ENCODE results near the gene GUCY1A1. TPM values are rescaled to one million over a fixed set of nuclear protein-coding genes. Genes with fewer than 3 reads are reported as not detected.

Gene GUCY1A1
- total and polyA plus RNA-seq, 2 of the 4 experiments (the other 2 are of a cell fraction): 0.19 to 0.54 TPM

- no peaks in the 10 kb centered on the region for H3K9me1 ChIP-seq (ENCODE audit: insufficient read depth, low read length)
- POLR2A ChIA-PET (ENCODE audit: unreplicated experiment): no interaction called here
- CTCF ChIA-PET: interaction anchor here (0.7 to 1.3 kb wide), 2 partner anchors 14 to 324 kb away, joined by 3 read pairs; partner anchors contain the start of gene GUCY1B1
- peaks cover 3% of the 10 kb centered on the region for H3K4me1 ChIP-seq (ENCODE audit: control insufficient read depth, insufficient read depth, low read length)
- intact Hi-C loops (cut with micrococcal nuclease): no loop called here
- H3K9me3 ChIP-seq (ENCODE audit: control insufficient read depth, insufficient read depth, low read length): no peaks in the 10 kb centered on the region
- DNase-seq (no peak), ATAC-seq (ENCODE audit: low read depth) (no peak)
- no peaks in the 10 kb centered on the region for H3K27me3 ChIP-seq (ENCODE audit: control insufficient read depth, insufficient read depth, low read length)
- no peak for TF ChIP-seq MXI1 (IDR thresholded peaks at IDR 0.05; ENCODE audit: borderline replicate concordance, low read depth, low read length)
- TF ChIP-seq BHLHE40 (IDR thresholded peaks at IDR 0.05; ENCODE audit: low read depth, low read length): no peak
- H3K4me3 ChIP-seq (ENCODE audit: insufficient read depth, low read depth, low read length): no peak overlapping the region
- no peak overlapping the region for H2AK5ac ChIP-seq (ENCODE audit: low read depth, low read length)
- no TSS peak for BruUV-seq (replicated peaks)
- H3K27ac ChIP-seq (ENCODE audit: insufficient read depth, low read length): no peak overlapping the region
- in situ Hi-C loops (cut with MboI; ENCODE audit: low sequenced_read_pairs): no loop called here
- no peak overlapping the region for H3K14ac ChIP-seq (replicated peaks; ENCODE audit: low read depth, low read length)
- H3K18ac ChIP-seq (ENCODE audit: low read depth, low read length): no peak overlapping the region
- H2AK9ac ChIP-seq (replicated peaks; ENCODE audit: low read depth, low read length, poor library complexity): no peak overlapping the region
- H3K4me2 ChIP-seq (ENCODE audit: low read depth, low read length): no peak overlapping the region
- no peak overlapping the region for H3K56ac ChIP-seq (ENCODE audit: extremely low read depth, insufficient read depth, low read length)
- no peak overlapping the region; the same call in 1 of the 2 replicates for H4K5ac ChIP-seq (ENCODE audit: low read depth, low read length)
- H3K9ac ChIP-seq (ENCODE audit: low read depth, low read length): no peak overlapping the region
- H2BK5ac ChIP-seq (ENCODE audit: low read depth, low read length, poor library complexity, severe bottlenecking): no peak overlapping the region
- no peak overlapping the region for H4K8ac ChIP-seq (ENCODE audit: low read depth in 2 of 2, low read length in 2 of 2)
- no peak overlapping the region for H3K23ac ChIP-seq (ENCODE audit: low read depth, low read length)
- H3K79me1 ChIP-seq (ENCODE audit: low read depth in 1 of 2, low read length in 2 of 2): no peaks in the 10 kb centered on the region
- 100% methylated on average over 1 of the region's 8 CpGs; no CpG with 5 or more reads in 1 of the 2 experiments for WGBS, 2 experiments (ENCODE audit: extremely low coverage in 2 of 2, insufficient read length in 1 of 2)
- no peak overlapping the region for H4K91ac ChIP-seq (ENCODE audit: insufficient read depth, low read depth, low read length)
- no peak overlapping the region for H2BK120ac ChIP-seq (ENCODE audit: low read depth, low read length)
- peaks cover 6% of the 10 kb centered on the region; the same call in 1 of the 2 replicates for H3K36me3 ChIP-seq (ENCODE audit: control insufficient read depth, insufficient read depth, low read length)
- no peak overlapping the region for H2AFZ ChIP-seq (replicated peaks; ENCODE audit: low read length, poor library complexity)
- no peak overlapping the region for H3K4ac ChIP-seq (ENCODE audit: low read depth, low read length)
- H2BK15ac ChIP-seq (ENCODE audit: low read depth, low read length): no peak overlapping the region
- no peaks in the 10 kb centered on the region for H4K20me1 ChIP-seq (ENCODE audit: insufficient read depth, low read length)
- H2BK20ac ChIP-seq (ENCODE audit: low read depth, low read length): no peak overlapping the region
- dilution Hi-C loops (cut with HindIII; ENCODE audit: low sequenced_read_pairs, unreplicated experiment): no loop called here
These were observed 106.0 kb downstream of the GUCY1A1 start for GRCh38 chr4:155772459-155773195.
